OCI-LY3 (cell line): ENCODE data around the gene BRWD1.

Experiments
- CTCF ChIP-seq: fragments of 200-600, 300-600 bp; sonication (generic); IDR thresholded peaks from 2 replicates; pipeline ENCODE4 v1.5.1; 2014; ENCODE audit warnings: antibody characterized with exemption, low read length, low read depth
- EZH2phosphoT487 ChIP-seq: fragments of 200-600 bp; shearing (Covaris generic); IDR thresholded peaks from 2 replicates; pipeline ENCODE4 v1.6.1; 2018; ENCODE audit warnings: antibody characterized with exemption, mixed run types, low read depth

GRCh38 chr21:39168800-39169199 is 144.6 kb downstream of the BRWD1 start:
- no peak for TF ChIP-seq CTCF
- TF ChIP-seq EZH2phosphoT487 = no peak
